Stimulated activated CD4-positive, alpha-beta T cell treated with anti-CD3 and anti-CD28 coated beads, Interleukin-12 subunit alpha, Interleukin-12 subunit beta, amount 100 ng/mL, for 48 hours (primary cell): ENCODE measurements around the gene KCNN2.

Experiments used
- DNase-seq, 3 donors: peaks; one replicate each; pipeline ENCODE4 v3.0.0-alpha.2; 2020; ENCODE audit warnings: low read depth in 2 of 3, low spot score in 1 of 3

Gene KCNN2

DNA sequence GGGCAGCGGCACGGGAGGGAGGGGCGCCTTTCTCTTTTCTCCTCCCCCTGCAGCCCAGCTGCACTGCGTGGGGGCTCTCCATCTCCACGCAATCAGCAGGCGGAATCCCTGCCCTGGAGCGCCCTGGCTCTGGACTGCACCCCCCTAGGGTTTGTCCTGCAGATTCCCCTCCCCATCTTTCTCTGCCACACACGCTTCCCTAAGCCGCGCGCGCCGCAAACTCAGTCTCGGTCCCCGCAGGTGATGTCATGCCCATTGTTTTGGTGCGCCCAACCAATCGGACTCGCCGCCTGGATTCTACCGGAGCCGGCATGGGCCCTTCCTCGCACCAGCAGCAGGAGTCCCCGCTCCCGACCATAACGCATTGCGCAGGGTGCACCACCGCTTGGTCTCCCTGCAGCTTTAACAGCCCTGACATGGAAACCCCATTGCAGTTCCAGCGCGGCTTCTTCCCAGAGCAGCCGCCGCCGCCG lies at the start of gene KCNN2:
TSS of gene KCNN2 (plus strand) at position 347 of the 473 bp plus-strand sequence. CDS start at position 417, 70 bp downstream.
- no peak for DNase-seq

DNA sequence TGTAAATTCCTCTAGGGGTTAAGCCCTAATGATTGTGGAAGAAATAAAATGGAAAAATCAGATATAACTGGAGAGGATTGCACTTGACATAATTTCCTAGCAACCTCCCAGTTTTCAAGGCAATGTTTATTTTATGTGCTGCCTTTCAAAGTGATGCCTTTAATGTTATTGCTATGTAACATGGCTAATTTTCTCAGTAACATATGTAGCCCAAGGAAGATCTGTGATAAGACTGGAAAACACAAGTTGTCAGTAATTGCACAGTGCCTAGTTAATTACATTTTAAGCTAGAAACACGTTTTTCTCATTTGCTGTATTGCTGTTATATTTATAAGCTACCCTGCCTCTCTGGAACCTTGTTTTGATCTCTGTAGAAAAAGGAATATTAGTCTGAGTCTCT lies 49.2 kb upstream of the KCNN2 start:
- no peak for DNase-seq

DNA sequence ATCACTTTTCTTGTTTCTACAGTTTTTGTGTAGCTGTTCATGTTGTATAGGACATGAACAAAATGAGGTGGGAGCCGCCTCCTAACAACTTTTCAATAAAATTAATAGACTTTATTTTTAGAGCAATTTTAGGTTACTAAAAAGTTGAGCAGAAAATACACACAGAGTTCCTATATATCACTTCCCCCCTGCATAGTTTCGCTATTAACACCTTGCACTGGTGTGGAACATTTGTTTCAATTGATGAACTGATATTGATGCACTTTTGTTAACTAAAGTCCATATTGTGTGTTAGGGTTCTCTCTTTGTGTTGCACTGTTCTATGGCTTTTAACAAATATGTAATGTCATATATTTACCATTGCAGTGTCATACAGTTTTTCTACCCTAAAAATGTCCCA lies 47.8 kb upstream of the KCNN2 start:
- DNase-seq, result no peak

DNA sequence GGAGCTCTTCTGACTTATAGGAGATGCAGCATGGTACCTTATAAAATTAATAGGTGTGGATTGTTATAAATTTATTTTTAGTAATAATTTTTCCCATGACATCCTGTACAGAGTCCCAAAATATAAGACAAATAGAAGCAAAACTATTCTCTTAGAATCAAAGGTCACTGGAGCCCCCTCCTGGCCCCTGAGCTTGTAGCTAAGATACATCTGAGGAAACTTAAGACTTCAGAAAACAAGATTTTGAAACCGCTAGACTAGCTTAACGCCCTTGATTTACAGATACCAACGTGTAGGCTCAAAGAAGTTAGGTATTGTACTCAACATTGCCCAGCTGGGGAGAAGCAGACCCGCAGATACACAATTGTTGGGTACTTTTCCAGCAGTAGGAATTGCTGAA lies 45.7 kb upstream of the KCNN2 start:
- no peak for DNase-seq

DNA sequence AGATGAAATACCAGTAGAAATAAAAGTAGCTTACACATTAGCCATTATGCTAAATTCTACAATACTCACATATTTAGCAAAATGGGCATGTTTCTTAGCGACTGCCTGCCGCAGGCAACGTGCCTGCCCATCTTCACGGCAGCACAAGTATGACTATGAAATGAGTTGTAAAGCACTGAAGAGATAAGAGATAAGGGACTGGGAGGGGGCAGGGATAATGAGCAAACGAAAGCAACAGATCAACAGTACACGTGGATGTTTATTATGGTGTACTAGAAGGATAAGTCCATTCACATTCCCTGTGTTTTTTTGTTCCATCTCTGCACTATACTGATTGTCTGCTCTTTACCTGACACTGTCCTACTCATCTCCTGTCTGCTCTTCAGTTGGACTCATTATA lies 44.1 kb upstream of the KCNN2 start:
- DNase-seq, result no peak

DNA sequence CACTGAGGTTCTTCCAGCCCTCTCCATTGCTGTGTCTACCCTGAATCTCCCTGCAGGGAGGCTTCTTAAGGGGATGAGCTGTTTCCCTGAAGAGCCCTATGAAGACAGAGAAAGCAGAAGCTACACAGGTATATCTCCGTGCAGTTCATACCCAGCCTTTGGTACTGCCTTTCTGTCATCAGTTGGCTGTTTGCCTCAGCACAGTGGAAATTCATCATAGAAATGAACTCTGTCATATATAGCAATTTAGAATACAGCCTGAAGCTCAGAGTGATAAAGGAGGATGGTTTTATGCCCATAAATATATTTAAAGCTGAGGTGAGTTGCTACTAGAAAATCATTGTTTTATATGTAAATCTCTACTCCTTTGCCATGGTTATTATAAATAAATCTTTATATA lies 42.6 kb upstream of the KCNN2 start:
- no peak for DNase-seq

DNA sequence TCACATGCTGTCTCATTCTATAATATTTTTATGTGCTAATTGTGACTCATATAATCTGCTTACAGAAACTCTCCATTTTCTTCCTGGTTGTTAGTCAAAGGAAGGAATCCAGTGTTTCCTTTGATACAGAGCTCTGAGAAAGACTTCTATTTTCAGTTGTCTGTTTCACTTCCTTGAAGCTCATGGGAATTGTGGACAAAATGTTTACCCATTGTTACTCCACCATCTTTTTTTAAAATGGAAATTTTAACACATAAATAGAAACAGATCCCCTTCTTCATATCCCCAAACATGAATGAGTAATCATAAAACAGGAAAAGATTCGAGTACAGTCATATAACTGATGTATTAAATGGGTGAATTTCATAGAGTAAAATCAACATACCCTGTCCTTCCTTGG lies 42.0 kb upstream of the KCNN2 start:
- DNase-seq, result no peak

DNA sequence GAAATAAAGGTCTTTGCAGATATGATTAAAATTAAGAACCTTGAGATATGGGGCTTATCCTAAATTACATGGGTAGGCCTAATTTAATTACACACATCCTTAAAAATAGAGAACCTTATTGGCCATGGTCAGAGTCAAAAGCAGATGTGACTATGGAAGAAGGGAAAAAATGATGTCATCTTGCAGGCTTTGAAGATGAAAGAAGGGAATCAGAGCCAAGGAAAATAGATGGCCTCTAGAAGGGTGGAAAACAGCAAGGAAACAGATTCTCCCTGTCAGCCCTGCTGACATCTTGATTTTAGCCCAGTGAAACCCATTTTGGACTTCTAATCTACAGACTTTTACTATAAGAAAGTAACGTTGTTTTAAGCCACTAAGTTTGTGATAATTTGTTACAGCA lies 37.6 kb upstream of the KCNN2 start:
- no peak for DNase-seq

DNA sequence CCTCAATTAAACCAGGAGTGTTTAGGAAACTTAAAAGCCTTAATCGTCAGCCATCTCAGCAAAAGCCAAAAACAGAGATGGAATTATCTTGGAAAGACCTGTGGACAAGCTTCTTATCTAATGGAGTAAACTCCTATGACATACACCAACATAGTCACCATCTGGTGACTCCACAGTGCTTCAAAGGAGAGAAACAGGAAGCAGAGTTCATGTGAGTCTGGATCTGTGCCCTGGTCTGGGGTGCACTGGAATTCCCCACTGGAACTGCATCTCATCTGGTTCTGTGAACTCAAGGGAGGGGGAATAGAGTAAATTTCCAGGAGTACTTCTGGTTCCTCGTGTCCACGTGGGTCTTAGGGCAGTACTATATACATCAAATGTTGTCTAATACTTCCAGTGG lies 36.3 kb upstream of the KCNN2 start:
- DNase-seq, result no peak

DNA sequence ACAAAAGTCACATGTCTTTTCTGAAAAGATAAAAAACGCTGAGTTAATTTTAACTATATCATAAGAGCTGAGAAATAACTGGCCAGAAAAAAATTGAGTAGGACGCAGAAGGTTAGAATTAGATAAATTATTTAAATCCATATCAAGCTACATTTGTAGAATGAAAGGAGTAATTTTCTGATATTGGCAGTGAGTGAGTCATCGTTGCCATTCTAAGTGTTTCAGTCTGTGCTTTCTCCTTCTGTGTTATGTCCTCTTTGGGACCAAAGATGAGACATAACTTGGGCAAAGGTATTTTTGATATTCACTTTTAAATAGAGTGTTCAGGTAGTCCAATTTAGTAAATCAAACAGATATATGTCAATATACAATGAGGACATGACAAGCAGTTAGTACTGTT lies 34.4 kb upstream of the KCNN2 start:
- DNase-seq, result no peak

DNA sequence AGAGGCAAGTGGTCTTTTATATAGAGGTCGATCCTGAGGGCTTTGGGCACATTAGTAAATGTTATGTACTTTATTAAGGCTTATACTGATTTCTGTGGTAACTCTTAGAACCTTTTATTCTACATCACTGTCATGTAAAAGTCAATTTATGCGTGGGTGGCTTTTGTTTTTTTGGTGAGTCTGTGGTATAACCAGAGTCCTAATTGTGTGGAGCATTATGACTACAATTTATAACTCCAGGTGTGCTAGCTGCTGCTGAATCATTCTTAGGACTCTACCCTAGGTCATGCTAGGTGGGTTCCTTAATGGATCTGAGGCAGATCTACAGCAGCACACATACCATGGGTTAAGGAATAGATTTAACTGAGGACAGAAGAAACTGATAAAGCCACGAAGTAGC lies 33.9 kb upstream of the KCNN2 start:
- no peak for DNase-seq

DNA sequence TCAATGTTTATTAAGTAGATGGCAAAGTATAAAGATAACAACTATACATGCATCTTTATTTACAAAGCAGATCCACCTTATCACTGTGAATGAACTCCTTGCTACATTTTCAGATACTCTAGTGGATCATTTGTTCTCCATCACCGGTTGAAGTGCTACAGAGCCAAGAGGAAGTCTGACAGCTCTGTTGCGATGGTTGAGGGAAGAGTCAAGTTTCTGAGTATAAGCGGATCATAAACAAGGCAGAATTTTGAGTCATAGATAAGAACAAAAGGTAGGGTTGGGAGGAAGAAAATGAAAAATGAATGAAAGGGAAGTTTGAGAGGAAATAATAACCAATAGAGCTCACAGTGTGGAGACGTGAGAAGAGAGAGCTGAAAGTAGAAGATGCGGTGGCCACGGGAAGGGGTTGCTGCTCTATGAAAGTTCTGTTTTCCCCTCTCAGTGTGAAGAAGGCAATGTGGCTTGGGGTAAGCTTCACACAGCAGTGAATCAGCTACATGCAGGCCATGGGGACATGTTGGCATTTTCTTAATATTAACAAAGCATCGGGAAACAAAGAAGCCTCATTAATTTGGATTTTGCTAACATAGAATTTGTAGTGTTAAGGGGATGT lies 30.8 kb upstream of the KCNN2 start:
- DNase-seq, result no peak

DNA sequence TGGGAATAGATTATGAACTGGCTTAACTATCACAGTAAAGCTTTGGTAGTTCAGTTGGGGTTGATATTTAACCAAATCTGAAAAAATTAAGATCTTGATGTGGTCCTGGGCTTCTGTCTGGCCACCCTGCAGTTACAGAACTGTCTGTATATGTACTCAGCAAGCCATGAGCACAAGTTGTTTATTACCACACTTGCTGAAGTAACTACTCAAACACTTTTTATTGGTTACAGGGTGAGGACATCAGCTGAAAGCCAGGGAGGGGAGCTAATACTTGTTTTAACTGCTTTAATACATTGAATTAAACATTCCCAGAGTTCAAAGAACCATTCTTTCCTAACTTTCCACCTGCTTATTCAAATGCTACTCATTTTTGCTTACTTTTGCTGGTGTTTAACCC lies 29.4 kb upstream of the KCNN2 start:
- DNase-seq, result no peak

DNA sequence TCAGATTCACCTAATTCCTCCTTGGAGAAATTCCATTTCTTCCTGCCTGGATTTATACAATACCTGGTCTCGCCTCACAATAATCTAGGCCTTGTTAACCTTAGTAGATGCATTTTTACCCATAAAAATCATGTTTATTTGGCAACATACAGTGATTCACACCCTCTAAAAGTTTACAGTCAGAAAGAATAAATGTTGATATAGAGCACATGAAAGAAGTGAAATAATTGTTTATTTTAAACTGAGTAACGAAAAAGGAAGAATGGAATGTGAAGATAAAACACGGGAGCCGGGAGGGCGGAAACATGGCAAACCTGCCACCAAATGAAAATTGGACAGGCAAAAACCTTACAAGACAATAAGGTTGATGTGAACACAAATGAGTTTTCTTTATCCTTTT lies 28.9 kb upstream of the KCNN2 start:
- DNase-seq, result no peak

DNA sequence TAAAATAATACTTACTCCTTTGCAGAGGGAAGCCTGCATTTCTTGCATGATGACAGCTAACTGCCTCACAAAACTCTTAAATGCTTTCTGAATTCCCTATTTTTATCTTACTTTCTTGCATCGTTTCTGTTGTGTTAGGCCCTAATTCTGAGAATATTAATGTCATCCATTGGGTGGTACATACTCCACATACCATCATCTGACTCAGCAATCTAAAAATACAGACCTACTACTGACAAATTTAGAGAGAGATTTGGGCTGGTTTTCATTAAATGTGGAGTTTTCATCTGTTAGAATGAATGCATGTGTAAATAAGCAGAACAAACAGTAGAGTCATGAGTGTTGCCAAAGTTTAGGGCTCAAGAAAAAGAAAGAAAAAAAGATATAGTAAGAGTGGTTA lies 26.5 kb upstream of the KCNN2 start:
- DNase-seq, result no peak

DNA sequence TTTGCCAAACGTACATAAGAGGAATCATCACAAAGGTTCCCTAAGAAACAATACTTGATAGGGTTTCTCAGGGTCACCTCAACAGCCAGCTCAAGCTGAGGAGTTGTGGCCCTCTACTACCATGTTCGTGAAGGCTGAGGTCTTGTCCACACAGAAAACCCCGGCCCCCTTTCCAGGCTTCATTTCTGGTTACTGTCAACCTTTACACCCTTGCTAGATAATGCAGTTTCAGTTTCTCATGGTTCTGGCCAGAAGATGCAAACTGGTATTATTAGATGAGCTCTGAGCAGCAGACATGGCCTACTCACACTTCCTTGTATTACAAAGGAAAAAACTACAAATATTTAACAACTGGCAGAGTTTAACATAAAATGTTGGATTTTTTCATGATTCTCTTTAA lies 22.8 kb upstream of the KCNN2 start:
- no peak for DNase-seq

DNA sequence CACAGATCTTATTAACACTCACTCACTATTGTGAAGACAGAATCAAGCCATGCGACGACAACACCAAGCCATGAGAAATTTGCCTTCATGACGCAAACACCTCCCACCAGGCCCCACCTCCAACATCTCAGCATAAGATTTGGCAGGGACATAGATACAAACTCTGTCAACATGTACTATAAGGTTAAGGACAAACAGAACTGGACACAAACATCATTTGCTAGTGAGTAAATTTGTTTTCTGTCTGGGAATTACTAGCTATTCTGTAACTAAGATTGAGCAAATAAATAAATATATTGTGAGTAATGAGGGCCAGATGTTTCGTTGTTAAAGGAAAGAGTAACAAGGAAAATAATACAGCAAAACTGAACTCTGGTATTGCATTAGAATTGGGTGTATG lies 15.7 kb upstream of the KCNN2 start:
- no peak for DNase-seq

DNA sequence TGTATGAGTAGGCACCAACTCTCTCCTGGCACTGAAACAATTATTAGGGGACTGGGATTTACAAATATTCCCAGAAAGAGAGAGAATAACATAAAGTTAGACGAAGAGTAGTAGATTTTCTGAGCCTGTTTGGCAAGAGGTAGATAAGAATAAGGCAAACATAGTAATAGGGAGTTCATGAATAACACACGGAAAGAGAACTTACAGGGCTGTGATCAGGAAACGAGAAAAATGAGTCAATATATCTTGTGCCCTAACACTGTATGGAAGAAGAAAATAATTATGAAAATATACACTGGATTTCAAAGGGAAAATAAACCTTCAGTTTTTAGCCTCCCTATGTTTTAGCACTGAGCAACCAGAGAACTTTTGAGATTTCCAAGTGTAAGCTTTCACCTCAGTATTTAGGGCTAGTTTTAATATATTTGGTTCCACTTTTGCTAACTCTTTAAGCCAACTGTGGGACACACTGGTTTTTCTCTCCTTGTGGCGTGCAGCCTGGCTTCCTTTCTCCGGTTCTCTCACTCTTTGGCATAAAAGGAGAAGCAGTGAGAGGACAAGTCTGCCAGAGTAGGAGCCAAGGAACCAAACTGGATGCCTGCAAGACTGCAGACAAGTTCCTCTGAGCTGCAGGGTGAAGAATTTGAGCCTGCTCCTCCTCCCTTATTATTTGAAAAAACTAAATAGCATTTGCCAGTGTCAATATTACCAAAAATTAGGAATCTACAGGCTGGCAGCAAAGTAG lies 6.6 kb upstream of the KCNN2 start:
- DNase-seq, result no peak

DNA sequence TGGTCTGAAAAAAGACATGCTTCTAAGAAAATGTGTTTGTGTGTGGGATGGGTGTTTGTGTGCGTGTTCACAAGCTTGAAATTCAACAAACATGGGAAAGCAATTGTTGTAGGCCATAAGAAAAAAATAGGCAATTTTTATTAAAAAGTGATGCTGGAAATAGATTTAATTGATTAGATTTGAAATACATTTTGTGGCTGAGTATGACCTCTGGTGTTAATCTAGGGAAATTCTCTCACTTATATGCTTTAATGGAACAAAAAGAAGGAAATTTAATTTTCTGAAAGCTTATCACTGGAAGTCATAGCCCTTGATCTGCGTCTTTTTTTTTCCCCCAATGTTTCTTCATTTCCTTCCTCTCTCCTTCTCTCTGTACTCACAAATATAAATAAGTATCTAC lies 3.5 kb upstream of the KCNN2 start:
- DNase-seq, result no peak

DNA sequence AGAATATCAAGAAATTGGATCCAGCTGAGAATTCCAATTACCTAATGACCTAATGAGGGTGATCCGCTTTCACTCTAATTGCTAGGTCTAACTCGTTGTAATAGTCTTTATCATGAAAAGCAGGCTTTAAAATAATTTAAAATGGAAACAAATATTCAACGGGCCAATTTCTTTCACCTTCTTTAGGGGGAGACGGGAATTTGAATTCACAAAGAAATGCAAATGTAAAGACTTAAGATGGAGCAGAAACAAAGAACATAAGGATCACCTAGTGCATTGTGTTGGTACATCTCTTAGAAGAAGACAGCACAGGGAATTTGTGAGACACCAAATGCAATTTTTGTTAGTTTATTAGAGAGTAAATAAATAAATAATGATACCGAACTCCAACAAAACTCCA lies 1.5 kb upstream of the KCNN2 start:
- DNase-seq, result no peak

DNA sequence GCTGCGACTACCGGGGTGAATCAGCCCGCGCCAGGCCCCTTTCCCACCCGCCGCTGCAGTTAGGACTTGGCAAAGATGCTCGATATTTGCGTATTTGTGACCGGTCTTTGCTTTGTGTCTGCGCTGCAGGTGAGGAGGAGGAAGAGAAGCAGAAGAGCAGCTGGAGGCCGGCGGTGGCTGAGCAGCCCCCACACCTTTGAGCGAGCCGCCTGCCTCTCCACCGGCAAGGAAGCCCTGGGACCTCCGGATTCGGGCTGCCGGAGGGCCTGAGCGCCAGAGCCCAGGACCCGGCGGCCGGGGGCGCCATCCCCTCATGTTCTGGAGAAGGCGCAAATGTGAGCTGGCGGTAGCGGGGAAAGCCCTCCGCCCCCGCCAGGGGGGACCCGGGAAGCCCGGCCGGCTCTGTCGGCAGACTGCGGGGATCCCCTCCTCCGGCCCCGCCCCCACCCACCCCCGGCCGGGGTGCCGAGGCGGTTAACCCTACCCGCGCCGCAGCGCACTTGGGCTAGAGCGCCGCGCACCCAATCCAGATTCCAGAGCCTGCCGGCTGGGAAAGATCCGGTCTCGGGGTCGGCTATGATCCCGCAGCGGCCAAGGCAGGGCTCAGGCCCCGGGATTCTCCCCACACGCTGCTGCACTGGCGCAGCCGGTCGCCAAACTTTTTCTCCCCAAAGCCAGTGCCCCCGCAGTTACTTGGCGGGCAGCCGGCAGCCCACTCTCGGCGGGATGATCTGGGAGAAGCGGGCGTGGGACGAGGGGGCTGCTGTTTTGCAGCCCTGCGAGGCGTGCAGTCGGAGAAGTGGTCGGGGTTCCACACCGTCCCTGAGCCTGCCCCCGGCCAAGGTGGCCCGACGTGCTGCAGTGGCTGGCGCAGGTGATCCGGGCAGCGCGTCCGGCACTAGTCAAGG lies 800 bp upstream of the KCNN2 start:
- DNase-seq, result no peak
